ENCODE results near the gene ITM2B.

The ITM2B gene

GRCh38 chr13:48246102-48246501 lies 13.1 kb downstream of the ITM2B start:
- Histone ChIP-seq H3K9me3 (ENCODE audit: control insufficient read depth, insufficient read depth, low read length) (no peaks in the 10 kb centered on the region), H3K4me1 (ENCODE audit: control insufficient read depth, low read length) (no peaks in the 10 kb centered on the region), H3K79me2 (ENCODE audit: control insufficient read depth, low read length) (peaks cover 27% of the 10 kb centered on the region), H4K20me1 (ENCODE audit: control insufficient read depth, insufficient read depth, low read depth, low read length) (no peaks in the 10 kb centered on the region), H3K9me2 (replicated peaks; ENCODE audit: control insufficient read depth, low read length) (no peaks in the 10 kb centered on the region), H3K4me2 (ENCODE audit: low read length) (no peak overlapping the region), H3K4me3 (ENCODE audit: low read length) (no peak overlapping the region), H3F3A (ENCODE audit: control insufficient read depth, insufficient read depth) (no peaks in the 10 kb centered on the region), H3K36me3 (ENCODE audit: control insufficient read depth, low read length) (peaks cover 3% of the 10 kb centered on the region; the same call in 1 of the 2 replicates), H3K27ac (ENCODE audit: low read depth, low read length) (no peak overlapping the region), H3K27me3 (ENCODE audit: control insufficient read depth, low read length) (no peaks in the 10 kb centered on the region)
- TF ChIP-seq CTCF (IDR thresholded peaks at IDR 0.05; ENCODE audit: low read depth, low read length, poor library complexity, severe bottlenecking) (no peak), EZH2phosphoT487 (IDR thresholded peaks at IDR 0.05; ENCODE audit: borderline replicate concordance, low read length) (no peak)

DNA sequence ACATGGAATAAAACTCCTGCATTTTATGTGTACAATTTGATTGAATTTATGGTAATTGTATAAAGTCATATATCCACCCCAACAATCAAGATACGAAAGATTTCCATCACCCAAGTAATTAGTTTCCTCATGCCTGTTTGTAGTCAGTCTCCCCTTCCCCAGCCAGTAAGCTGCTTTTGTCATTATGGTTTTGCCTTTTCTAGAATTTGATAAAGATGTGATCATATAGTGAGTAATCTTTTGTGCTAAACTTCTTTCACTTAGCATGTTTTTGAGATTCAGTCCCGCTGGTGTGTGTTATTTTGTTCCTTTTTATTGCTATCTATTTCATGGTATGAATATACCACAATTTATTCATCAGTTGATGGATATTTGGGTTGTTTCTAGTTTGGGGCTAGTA lies 16.0 kb downstream of the ITM2B start:
- no peaks in the 10 kb centered on the region for H3K9me2 ChIP-seq (replicated peaks; ENCODE audit: control insufficient read depth, low read length)
- H3K27ac ChIP-seq (ENCODE audit: low read depth, low read length), result no peak overlapping the region
- H3K4me2 ChIP-seq (ENCODE audit: low read length), result no peak overlapping the region
- H3K4me3 ChIP-seq (ENCODE audit: low read length), result no peak overlapping the region
- H3K4me1 ChIP-seq (ENCODE audit: control insufficient read depth, low read length), result no peaks in the 10 kb centered on the region
- no peaks in the 10 kb centered on the region for H3K9me3 ChIP-seq (ENCODE audit: control insufficient read depth, insufficient read depth, low read length)
- H3K36me3 ChIP-seq (ENCODE audit: control insufficient read depth, low read length), result peaks cover 6% of the 10 kb centered on the region
- no peaks in the 10 kb centered on the region for H4K20me1 ChIP-seq (ENCODE audit: control insufficient read depth, insufficient read depth, low read depth, low read length)
- peaks cover 23% of the 10 kb centered on the region for H3K79me2 ChIP-seq (ENCODE audit: control insufficient read depth, low read length)
- no peaks in the 10 kb centered on the region for H3F3A ChIP-seq (ENCODE audit: control insufficient read depth, insufficient read depth)
- no peaks in the 10 kb centered on the region for H3K27me3 ChIP-seq (ENCODE audit: control insufficient read depth, low read length)
- TF ChIP-seq CTCF (IDR thresholded peaks at IDR 0.05; ENCODE audit: low read depth, low read length, poor library complexity, severe bottlenecking), result no peak
- no peak for TF ChIP-seq EZH2phosphoT487 (IDR thresholded peaks at IDR 0.05; ENCODE audit: borderline replicate concordance, low read length)

- Histone ChIP-seq H3K36me3 (ENCODE audit: control insufficient read depth, low read length) (peaks cover 24% of the 10 kb centered on the region), H3K27ac (ENCODE audit: low read depth, low read length) (no peak overlapping the region), H3K27me3 (ENCODE audit: control insufficient read depth, low read length) (no peaks in the 10 kb centered on the region), H3K4me3 (ENCODE audit: low read length) (no peak overlapping the region), H3F3A (ENCODE audit: control insufficient read depth, insufficient read depth) (no peaks in the 10 kb centered on the region), H3K4me1 (ENCODE audit: control insufficient read depth, low read length) (no peaks in the 10 kb centered on the region), H3K9me3 (ENCODE audit: control insufficient read depth, insufficient read depth, low read length) (no peaks in the 10 kb centered on the region), H3K9me2 (replicated peaks; ENCODE audit: control insufficient read depth, low read length) (no peaks in the 10 kb centered on the region), H3K4me2 (ENCODE audit: low read length) (no peak overlapping the region), H4K20me1 (ENCODE audit: control insufficient read depth, insufficient read depth, low read depth, low read length) (no peaks in the 10 kb centered on the region), H3K79me2 (ENCODE audit: control insufficient read depth, low read length) (peaks cover 18% of the 10 kb centered on the region)
- TF ChIP-seq EZH2phosphoT487 (IDR thresholded peaks at IDR 0.05; ENCODE audit: borderline replicate concordance, low read length) (no peak), CTCF (IDR thresholded peaks at IDR 0.05; ENCODE audit: low read depth, low read length, poor library complexity, severe bottlenecking) (no peak)
Measured at GRCh38 chr13:48251611-48252081, 18.6 kb downstream of the ITM2B start.

Data from DOHH2 (cell line).